SK-N-SH (cell line): ENCODE measurements around the gene OPN1MW3.
"Not testable (repeated sequence)": the region's sequence is repeated elsewhere in the genome, so short reads cannot be mapped to it uniquely, and the experiment has no call there.

ENCODE experiments used
- ELF1 ChIP-seq: IDR thresholded peaks from 2 replicates; pipeline ENCODE4 v1.4.0; 2012
- EP300 ChIP-seq, 2 experiments: IDR thresholded peaks; 2 replicates each; pipeline versions ENCODE4 v1.4.0 to v1.6.1; 2012; ENCODE audit warnings: borderline replicate concordance in 1 of 2, low read depth in 1 of 2, low read length in 1 of 2
- EZH2phosphoT487 ChIP-seq: fragments of 200-600 bp; sonication (generic); IDR thresholded peaks from 2 replicates; pipeline ENCODE4 v1.6.1; 2017; ENCODE audit warnings: low read depth, mixed run types, mild to moderate bottlenecking, antibody characterized with exemption, moderate library complexity, borderline replicate concordance
- GABPA ChIP-seq: IDR thresholded peaks from 2 replicates; pipeline ENCODE4 v1.4.0; 2012; ENCODE audit warnings: low read depth, mild to moderate bottlenecking
- JUND ChIP-seq: IDR thresholded peaks from 2 replicates; pipeline ENCODE4 v1.4.0; 2012
- MEF2A ChIP-seq: IDR thresholded peaks from 2 replicates; pipeline ENCODE4 v1.4.0; 2012; ENCODE audit warnings: low read depth, borderline replicate concordance
- NRF1 ChIP-seq: IDR thresholded peaks from 2 replicates; pipeline ENCODE4 v1.6.1; 2012; ENCODE audit warnings: low read depth, mild to moderate bottlenecking, low read length
- POLR2AphosphoS5 ChIP-seq: IDR thresholded peaks from 2 replicates; pipeline ENCODE4 v1.6.1; 2012; ENCODE audit warnings: low read depth, low read length
- TAF1 ChIP-seq: IDR thresholded peaks from 2 replicates; pipeline ENCODE4 v1.6.1; 2012; ENCODE audit warnings: low read depth, mild to moderate bottlenecking, low read length, moderate library complexity, borderline replicate concordance
- YY1 ChIP-seq: IDR thresholded peaks from 2 replicates; pipeline ENCODE4 v1.4.0; 2012; ENCODE audit warnings: low read depth, mild to moderate bottlenecking
- TF ChIP-seq, protein P1 (sequence below): IDR thresholded peaks from 2 replicates; pipeline ENCODE4 v1.4.0; 2012; ENCODE audit warnings: low read depth, borderline replicate concordance
- TF ChIP-seq, protein P2 (sequence below): fragments of 200-600 bp; sonication (generic); IDR thresholded peaks from 2 replicates; pipeline ENCODE4 v1.6.1; 2017; ENCODE audit warnings: antibody characterized with exemption, mild to moderate bottlenecking, moderate library complexity
- TF ChIP-seq, protein P3 (sequence below): IDR thresholded peaks from 2 replicates; pipeline ENCODE4 v1.6.1; 2012; ENCODE audit warnings: mild to moderate bottlenecking, low read depth, low read length, moderate library complexity
- TF ChIP-seq, protein P4 (sequence below): fragments of 150-350 bp; IDR thresholded peaks from 2 replicates; pipeline ENCODE4 v1.6.1; 2017; ENCODE audit warnings: antibody characterized with exemption, low read length, low read depth, borderline replicate concordance

DNA sequence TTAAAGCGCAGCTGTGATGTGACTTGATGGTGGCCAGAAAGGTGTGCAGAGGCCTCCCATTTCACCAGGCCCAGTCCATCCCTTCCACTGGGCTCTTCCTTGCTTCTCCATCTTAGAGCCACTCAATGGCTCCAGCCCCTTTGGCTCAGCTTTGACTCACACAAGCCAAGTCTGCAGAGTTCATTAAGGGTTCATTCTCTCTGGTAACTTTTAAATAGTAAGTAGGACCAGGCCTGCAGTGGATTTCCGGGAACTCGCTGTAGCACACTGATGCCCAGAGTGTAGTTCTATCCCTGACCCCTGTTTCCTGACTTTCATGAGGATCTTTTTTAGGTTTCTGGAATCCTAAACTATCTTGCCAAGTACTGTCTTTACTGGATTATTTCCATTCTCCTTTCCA, 11.9 kb downstream of the OPN1MW3 start:
- TF ChIP-seq, protein P1, sequence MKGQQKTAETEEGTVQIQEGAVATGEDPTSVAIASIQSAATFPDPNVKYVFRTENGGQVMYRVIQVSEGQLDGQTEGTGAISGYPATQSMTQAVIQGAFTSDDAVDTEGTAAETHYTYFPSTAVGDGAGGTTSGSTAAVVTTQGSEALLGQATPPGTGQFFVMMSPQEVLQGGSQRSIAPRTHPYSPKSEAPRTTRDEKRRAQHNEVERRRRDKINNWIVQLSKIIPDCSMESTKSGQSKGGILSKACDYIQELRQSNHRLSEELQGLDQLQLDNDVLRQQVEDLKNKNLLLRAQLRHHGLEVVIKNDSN: not testable (repeated sequence)
- not testable (repeated sequence) for TF ChIP-seq EP300 (IDR thresholded peaks at IDR 0.05; ENCODE audit: borderline replicate concordance in 1 of 2, low read depth in 1 of 2, low read length in 1 of 2); ELF1; TAF1; JUND; EZH2phosphoT487; MEF2A; GABPA; NRF1; POLR2AphosphoS5; YY1
- TF ChIP-seq, protein P2, sequence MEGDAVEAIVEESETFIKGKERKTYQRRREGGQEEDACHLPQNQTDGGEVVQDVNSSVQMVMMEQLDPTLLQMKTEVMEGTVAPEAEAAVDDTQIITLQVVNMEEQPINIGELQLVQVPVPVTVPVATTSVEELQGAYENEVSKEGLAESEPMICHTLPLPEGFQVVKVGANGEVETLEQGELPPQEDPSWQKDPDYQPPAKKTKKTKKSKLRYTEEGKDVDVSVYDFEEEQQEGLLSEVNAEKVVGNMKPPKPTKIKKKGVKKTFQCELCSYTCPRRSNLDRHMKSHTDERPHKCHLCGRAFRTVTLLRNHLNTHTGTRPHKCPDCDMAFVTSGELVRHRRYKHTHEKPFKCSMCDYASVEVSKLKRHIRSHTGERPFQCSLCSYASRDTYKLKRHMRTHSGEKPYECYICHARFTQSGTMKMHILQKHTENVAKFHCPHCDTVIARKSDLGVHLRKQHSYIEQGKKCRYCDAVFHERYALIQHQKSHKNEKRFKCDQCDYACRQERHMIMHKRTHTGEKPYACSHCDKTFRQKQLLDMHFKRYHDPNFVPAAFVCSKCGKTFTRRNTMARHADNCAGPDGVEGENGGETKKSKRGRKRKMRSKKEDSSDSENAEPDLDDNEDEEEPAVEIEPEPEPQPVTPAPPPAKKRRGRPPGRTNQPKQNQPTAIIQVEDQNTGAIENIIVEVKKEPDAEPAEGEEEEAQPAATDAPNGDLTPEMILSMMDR: not testable (repeated sequence)
- TF ChIP-seq, protein P3, sequence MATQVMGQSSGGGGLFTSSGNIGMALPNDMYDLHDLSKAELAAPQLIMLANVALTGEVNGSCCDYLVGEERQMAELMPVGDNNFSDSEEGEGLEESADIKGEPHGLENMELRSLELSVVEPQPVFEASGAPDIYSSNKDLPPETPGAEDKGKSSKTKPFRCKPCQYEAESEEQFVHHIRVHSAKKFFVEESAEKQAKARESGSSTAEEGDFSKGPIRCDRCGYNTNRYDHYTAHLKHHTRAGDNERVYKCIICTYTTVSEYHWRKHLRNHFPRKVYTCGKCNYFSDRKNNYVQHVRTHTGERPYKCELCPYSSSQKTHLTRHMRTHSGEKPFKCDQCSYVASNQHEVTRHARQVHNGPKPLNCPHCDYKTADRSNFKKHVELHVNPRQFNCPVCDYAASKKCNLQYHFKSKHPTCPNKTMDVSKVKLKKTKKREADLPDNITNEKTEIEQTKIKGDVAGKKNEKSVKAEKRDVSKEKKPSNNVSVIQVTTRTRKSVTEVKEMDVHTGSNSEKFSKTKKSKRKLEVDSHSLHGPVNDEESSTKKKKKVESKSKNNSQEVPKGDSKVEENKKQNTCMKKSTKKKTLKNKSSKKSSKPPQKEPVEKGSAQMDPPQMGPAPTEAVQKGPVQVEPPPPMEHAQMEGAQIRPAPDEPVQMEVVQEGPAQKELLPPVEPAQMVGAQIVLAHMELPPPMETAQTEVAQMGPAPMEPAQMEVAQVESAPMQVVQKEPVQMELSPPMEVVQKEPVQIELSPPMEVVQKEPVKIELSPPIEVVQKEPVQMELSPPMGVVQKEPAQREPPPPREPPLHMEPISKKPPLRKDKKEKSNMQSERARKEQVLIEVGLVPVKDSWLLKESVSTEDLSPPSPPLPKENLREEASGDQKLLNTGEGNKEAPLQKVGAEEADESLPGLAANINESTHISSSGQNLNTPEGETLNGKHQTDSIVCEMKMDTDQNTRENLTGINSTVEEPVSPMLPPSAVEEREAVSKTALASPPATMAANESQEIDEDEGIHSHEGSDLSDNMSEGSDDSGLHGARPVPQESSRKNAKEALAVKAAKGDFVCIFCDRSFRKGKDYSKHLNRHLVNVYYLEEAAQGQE: not testable (repeated sequence)
- TF ChIP-seq, protein P4, sequence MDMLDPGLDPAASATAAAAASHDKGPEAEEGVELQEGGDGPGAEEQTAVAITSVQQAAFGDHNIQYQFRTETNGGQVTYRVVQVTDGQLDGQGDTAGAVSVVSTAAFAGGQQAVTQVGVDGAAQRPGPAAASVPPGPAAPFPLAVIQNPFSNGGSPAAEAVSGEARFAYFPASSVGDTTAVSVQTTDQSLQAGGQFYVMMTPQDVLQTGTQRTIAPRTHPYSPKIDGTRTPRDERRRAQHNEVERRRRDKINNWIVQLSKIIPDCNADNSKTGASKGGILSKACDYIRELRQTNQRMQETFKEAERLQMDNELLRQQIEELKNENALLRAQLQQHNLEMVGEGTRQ: not testable (repeated sequence)
